UCSD-AML1 (cell line): ENCODE results near the gene AADACL4.
A peak's percentile ranks its signal among the peaks of the same experiment; 100 is the strongest.

Source experiments
- DNase-seq: peaks from one replicate; lab custom pipeline; 2025; ENCODE audit not compliant: unreplicated experiment; lab: John Stamatoyannopoulos, UW

AADACL4 gene

DNA sequence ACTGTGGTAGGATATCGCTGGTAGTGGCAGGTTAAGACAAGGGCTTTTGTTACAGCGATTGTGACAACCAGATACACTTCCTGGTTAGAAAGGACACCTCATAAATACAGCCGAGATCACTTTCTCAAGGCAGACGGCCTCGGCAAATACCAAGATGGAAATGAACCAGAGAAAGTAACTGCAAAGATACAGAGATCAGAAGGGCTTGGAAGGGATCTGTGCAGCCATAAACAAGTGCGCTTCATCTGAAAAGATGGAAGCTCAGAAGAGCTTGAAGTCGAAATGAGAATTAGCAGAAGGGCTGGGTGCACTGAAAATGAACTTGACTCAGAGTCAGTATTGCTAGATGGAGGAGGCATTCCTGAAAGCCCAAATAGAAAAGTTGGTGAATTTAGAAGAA is 32.9 kb upstream of the AADACL4 start:
- no peak for DNase-seq

DNA sequence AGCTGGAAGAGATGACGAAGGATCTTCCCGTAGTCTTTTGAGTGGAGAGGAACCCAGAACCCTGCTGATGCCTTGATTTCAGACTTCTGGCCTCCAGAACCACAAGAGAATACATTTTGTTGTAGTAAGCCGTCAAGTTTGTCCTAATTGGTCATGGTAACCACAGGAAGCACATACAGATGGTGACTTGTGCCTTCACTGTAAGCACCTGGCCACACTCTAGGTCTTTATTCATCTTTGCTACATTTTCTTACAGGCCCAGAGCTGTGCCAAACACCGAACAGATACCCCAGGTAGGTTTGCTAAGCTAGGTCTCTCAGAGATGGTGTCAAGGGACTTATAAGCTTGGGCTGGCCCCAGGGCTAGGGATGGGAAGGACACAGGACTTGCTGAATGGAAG is 30.7 kb upstream of the AADACL4 start:
- DNase-seq, result no peak

DNA sequence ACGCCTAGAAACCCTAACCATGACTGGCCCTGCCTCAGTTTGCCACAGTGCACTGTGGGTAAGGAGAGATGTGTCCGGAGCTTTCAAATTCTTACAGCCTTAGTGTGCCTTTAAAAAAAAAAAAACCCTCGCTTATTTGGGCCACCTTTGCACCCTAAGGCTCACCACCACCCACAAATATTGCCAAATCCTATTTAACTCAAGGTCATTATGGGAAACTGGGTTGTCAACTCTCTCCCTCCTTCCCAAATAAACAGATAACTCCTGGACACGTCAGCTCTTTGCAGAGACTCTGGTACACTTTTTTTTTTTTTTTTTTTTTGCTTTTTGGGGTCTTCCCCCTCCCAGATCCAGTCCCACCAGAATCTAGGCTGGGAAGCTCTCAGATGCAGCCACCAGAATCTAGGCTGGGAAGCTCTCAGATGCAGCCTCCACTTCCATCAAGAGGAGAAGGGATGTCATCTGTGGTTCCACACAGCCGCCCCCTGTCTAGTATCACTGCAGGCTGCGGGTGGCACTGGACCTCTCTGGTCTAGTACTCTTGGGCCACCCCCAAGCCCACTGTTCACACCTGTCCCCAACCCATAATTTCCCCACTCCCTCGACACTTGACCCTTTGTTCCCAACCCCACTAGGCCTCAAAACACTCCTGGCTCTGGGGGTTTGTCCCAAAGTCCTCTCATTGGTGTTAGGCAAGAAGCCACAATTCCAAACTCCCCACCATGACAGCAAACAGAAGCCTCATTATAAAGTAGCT is 29.3 kb upstream of the AADACL4 start:
- no peak for DNase-seq

DNA sequence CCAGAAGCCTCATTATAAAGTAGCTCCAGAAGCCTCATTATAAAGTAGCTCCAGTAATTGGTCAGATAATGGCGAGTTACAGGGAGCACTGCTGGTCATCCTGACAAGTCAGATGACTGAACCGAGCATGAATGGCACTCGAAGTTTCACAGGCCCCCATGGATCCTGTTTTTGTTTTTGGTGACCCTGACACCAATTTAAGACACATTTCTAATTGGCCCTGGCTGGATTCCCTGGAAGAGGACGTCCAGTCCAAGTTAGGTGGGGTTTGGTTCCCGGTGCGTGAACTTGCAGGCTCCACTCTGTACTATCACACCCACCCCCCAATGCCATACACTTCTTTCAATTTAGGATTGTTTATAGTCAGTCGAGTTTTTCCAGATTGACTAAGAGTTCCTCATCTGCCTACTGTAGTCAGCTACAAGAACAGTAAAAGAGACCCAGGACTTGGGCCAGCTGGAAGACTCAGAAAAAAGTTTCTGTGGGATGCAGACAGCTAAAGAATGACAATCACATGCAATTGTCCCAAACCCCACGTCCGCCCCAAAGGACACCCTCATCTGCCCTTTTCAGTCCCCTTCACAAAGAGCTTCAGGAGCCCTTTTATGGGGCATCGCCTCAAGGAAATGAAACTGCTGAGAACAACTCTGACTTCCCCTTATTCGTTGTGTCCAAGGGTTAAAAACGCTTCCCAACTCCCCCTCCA is 28.6 kb upstream of the AADACL4 start:
- DNase-seq, result no peak

DNA sequence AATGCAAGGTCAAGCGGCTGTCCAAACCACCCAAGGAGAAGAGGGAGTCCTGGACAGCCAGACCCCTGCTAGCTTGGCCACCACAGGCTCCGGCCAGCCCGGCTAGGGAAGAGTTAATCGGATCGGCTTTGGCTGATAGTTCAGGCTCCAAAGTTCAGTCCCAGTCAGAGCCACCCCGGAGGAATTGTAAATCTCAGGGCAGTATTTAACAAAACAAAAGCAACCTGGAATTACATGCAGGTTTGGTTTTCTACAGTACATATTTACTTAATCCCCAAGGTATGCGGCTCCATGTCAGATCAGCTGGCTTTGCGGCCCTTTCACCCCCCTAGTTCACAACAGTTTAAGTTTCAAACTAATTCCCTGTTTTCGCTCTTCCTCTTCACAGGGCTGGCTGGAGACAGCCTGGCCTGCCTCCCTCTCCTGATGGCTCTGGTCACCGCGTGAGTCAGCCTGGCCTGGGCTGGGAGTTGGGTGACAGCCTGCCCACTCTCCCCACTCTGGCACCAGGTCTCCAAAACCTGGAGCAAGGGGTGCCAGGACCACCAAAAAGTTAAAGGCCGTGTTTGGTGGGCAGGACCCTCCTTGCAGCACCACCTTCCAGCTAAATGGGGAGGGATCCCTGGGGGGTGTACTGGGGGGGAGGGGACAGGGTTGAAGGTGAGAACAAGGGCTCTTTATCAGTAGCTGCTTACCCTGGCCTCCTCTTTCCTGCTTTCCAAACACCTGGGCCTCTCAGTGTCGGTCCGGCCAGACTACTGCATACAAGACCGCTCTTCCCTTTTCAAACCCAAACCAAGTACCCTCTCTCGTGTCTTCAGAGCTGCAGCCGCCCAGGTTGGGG is 27.8 kb upstream of the AADACL4 start:
- no peak for DNase-seq

DNA sequence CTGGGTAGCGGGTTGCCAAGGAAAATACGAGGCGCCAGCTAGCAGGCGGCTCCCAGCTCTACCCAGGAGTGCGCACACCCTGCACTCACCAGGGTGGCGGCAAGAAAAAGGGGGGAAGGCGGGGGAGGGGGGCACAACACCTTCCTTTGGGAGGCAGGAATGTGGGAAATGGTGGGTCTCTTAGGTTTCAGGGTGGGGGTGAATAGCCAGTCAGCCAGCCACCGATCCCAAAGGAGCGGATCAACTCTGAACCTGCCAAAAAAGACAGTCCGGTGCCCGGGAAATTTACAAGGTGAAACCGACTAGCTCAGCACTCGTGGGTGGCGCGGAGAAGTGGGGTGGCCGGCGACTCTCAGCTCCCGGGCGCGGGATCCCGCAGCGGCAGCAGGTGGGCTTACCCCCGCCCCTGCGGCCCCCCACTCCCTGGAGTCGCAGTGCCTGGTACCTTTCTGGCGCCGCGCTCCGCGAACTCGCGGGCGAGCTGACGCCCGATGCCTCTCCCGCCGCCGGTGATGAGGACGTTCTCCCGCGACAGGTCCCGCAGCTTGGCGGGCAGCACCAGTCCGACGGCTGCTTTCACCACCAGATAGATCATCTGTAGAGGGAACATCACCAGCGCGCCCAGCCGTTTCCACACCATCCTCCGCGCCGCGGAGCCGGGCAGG is 27.0 kb upstream of the AADACL4 start:
- no peak for DNase-seq

DNA sequence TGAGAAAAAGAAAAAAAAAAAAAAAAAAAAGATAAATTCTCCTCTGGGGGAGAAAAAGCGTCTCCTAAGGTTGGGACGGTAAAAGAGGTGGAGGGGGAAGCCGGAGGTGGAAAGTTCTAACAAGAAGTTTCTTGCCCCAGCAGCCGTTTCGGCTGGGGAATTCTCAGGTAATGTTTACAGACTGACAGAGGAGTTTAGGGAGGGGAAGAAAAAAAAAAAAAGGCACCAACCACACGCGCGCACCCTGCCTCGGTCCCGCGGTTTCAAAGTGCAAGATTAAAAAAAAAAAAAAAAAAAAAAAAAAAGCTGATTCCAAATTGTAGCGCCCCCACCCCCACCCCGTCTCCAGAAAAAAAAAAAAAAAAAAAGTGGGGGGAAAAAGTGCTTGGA is 26.4 kb upstream of the AADACL4 start:
- no peak for DNase-seq

DNA sequence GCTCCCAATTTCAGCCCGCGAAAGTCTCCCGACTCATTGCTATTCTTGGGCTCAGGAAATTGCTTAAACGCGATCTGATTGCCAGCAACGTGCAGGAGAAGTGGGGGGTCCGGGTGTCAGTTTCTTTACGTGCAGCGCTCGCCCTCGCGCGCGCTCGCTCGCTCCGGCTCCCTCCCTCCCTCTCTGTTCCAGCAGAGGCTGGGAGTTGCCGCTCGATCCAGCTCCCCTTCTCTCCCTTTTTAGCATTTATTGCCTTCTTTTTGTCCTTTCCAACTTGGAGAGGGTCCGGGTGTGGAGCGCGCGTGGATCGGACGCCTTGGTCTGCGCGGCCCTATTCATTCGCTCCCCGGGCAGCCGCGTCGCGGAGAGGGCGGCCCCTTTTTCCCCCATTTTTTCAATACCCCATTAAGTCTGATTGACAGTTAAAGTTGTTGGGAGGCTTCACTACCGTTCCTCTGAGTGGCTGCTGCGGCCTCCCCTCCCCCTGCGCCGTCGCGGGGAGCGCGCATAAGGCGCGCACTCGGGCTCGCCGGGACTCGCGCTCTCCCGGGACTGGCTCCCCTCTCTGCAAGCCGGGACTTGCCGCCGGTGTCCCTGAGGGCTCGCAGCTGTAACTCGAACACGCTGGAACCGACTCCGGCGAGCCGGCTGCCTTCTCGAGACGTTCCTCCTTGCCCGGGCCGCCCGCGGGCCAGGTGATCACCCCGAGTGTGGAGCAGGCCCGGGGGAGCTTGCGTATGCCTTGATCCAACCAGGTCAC is 25.8 kb upstream of the AADACL4 start, which contains the start of gene DHRS3:
Gene DHRS3 (minus strand): TSS at position 310 of the 760 bp plus-strand sequence. CDS start 862 bp downstream, outside the sequence.
- DNase-seq, result peak; percentile 61

DNA sequence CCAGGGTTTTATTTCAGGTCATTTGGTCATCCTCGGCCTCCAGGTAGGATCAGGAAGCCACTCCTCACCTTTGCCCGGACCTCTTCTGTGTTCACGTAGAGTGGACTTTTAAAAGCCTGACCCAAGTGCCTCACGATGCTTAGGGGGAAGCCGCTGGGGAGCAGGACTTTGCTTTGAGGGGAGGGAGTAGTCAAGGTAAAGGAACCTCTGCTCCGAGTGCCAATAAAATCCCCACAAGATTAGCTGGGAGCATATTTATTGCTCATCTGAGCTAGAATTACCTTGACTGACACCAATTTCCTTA is 25.3 kb upstream of the AADACL4 start:
- no peak for DNase-seq

DNA sequence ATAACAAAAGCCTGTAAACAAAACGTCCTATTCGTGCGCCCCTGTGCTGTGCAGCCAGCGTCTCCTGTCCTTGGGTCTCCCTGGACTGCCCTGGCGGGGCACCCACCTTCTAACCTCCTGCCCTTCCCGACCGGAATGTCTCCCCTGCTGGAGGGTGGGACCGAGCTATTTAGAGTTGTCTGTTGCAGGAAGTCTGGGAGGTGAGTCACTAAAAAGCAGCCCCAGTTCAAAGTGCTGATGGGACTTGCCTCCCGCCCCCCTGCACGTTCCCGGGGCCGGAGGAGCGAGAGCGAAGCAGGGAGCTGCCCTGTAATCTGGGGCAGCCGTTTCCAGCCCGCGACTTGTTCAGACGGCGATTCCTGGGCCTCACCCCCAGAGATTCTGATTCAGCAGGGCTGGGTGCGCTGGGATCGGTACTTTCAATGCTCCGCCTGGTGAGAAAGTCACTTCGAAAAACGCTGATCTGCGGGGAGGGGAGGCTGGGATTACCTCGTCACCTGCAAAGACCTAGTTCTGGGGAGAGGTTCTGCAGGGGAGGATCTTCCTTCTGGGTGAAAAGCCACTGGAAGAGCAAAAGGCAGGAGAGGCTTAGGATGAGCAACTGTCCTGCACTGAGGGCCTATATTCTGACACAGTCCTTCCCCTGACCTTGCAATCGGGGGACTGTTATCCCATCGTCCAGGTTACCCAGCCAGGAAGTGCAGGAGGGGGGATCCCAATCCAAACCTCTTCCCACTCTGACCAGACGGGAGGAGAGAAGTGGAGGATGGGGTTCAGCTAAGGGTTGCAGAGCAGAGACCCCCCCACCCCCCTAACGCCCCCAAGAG is 24.7 kb upstream of the AADACL4 start:
- peak; percentile 54 for DNase-seq

DNA sequence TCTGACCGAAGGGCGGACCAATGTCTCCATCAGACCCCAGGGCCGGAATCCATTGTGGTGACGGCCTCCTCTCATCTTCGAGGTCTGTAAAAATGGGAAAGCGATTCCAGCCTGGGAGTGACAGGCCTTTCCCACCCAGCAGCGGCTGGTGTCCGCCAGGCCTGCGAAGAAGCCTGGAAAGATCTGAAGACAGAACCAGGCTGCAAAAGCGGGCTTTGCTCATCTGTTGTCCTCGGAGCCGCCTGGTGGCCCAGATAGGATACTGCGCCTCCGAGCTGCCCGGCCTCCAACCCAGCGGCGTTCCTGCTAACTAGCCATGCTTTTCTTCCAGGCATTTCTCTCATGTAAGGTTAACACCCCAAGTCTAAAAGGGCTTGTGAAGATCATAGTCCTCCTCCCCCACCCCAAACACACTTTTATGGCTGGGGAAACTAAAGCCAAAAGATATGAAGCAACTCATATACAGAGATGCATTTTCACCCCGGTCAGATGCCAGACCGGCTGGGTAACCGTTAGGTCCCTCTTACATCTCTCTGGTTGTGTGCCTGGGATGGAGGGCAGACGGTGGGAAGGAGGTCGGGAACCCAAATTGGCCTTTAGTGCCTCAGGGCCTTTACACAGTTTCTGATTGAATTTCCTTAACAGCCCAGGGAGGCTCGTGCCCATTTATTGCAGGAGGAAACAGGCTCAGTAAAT is 23.9 kb upstream of the AADACL4 start:
- peak; percentile 76 for DNase-seq

DNA sequence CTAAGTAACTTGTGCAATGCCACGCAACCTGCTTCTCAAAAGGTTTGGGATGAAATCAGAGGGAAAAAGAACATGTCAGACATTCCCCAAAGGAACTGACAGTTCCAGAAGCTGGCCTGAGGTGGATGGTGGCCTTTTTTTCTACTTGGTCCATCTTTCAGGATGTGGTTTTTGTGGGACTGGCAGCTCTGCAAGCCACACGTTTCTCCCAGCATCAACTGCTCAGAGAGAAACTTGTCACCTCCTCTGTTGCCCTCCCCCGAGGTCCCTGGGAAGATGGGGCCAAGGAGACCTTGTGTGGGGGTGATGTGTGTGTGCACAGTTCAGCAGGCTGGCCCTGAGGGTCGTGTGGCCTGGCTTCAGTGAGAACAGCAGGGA is 23.4 kb upstream of the AADACL4 start:
- peak; percentile 41 for DNase-seq

DNA sequence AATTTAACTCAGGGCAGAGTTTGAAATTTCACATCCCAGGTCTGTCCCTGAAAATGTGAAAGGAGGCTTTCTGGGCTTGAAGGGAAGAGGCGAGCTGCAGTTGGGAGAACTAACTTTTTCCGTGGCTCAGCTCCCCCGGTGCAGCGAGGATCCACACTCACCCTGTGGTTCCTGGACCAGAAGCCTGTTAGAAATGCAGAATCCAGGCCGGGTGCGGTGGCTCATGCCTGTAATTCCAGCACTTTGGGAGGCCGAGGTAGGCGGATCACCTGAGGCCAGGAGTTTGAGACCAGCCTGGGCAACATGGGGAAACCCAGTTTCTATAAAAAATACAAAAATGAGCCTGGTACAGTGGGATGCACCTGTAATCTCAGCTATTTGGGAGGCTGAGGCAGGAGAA is 23.0 kb upstream of the AADACL4 start:
- no peak for DNase-seq

DNA sequence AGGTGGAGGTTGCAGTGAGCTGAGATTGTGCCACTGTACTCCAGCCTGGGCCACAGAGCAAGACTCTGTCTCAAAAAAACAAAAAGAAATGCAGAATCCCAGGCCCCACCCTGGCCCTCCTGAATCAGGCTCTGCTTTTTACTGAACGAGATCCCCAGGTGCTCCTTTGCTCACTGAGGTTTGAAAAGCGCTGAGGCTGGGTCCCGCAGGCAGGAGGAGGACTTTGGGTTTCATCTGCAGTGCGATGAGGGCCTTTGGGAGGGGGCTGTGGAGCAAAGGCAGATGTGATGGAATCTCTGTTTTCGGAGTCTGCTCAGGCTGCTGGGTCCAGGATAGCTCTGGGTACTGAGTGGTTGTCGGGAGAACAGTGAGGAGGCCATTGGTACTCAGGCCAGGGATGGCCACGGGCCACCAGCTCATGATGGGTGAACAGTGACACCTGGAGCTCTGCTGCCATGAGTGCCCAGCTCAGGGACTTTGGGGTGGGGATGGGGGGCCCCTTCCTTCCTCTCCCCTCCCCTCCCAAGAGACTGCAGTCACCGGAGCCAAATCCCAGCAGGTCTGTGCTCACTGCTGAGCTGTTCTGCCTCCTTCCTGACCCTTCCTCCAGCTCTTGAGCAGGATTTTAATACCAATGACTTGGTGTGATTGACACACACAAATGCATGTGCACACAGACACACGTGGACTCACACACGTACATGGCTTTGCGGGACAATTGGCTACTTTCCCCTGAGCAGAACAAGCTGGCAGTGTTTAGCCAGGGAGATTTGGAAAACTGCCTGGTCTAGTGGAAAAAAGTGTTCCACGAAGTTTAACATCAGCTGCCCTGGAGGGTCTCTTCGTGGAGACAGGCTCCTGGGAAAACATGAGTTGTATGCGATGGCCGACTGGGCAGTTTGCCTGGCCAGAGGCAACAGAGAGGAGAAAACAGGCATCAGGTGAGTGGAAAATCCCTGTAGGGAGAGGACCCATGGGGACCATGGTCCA is 22.2 kb upstream of the AADACL4 start:
- DNase-seq, result no peak

DNA sequence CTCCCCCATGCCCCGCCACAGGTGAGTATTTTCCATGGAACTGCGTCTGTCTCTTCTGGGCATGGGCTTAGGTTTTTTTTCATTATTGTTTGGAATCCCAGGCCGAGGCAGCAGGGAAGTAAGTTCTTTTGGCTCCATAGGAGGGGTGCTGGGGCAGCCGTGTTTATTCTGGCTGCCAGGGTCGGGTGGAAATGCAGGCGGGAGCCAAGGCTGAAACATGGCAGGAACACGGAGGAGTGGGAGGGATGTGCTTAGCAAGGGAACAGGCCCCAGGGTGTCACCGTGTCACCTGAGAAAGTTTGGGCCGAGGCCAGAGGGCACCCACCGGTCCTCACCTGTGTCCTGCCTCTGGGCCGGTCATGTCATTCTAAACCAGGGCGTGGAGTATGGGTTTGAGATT is 21.4 kb upstream of the AADACL4 start:
- DNase-seq, result no peak

DNA sequence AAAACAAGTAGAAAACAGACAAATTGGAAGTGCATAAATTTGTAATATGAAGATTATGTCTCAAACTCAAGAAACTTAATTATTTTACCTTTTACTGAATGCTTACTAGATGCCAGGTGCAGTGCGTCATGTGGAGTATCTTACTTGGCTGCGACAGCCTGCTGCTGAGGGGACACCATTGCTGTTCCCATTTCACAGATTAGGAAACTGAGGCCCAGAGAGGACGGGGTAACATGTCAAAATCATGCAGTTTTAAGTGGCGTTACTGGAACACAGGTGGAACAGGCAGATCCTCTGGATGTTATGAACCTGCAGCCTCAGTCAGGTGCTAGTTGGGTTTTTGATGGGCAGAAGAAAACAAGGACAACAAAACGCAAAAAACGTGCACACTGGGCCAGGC is 18.6 kb upstream of the AADACL4 start:
- no peak for DNase-seq

DNA sequence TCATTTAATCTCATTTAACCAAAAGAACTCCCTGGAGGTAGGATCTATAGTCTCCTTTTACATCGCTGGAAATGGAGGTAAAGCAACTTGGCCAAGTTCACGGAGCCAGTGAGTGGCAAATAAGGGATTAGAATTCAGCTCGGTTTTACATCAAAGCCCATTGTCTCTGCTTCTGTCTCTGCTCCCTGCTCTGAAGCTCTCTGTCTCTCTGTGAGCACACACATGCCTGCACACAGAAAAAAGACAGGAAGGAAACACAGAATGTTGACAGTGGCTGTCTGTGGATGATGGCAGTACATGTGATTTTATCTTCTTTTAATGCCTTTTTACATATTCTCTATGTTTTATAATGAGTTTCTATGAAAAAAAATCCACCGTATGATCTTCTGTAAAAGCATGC is 17.0 kb upstream of the AADACL4 start:
- DNase-seq, result no peak

DNA sequence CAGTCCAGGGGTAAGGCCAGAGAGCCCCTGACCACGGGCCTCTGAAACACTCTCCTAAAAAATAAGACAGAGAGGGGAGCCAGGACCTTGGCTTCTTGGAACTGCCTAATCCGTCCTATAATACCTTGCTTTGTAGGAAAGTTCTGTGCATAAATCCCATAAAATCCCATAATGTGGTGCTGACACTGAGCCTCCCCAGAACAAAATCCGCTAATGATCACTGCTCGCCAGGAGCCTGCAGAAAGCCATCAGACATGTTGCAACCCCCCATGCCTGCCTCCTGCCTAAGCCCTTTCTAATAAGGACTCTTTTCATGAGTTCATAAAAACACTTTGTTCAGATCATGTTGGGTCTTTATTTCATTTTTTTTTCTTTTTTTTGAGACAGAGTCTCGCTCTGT is 16.6 kb upstream of the AADACL4 start:
- DNase-seq, result no peak
